ENCODE measurements around the gene FSTL5.

- TF ChIP-seq CTCF (IDR thresholded peaks at IDR 0.05) (no peak), POLR2A (IDR thresholded peaks at IDR 0.05) (no peak)
These were observed 6.6 kb downstream of the FSTL5 start for GRCh38 chr4:162157241-162157640.

All from esophagus squamous epithelium (tissue), 4 donors.